ENCODE data around the gene DNM3.

The DNM3 gene

DNA sequence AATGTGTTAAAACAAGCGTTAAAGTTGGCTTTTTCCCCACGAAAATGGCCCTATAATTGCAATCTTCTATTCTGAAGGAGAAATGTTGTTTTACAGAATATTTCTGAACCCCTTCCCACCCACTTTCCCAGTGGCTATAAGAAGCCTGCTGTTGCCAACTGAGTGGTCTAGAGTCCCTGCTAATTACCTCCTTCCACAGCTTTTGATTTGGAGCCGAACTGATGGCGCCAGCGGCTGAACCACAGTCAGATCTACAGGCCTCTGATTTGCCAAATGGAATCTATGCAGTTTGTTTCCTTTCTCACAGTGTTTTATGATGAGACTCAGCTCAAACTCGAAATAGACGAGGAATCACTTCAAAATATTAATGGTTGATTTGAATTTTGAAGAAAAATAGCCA is 503.1 kb downstream of the DNM3 start:
- no peak for ATAC-seq
- no peak for TF ChIP-seq ZNF70 (CRISPR knock-in tag; IDR thresholded peaks at IDR 0.05)
- TF ChIP-seq, protein P1, sequence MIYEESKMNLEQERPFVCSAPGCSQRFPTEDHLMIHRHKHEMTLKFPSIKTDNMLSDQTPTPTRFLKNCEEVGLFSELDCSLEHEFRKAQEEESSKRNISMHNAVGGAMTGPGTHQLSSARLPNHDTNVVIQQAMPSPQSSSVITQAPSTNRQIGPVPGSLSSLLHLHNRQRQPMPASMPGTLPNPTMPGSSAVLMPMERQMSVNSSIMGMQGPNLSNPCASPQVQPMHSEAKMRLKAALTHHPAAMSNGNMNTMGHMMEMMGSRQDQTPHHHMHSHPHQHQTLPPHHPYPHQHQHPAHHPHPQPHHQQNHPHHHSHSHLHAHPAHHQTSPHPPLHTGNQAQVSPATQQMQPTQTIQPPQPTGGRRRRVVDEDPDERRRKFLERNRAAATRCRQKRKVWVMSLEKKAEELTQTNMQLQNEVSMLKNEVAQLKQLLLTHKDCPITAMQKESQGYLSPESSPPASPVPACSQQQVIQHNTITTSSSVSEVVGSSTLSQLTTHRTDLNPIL (CRISPR knock-in tag; IDR thresholded peaks at IDR 0.05; ENCODE audit: low read depth), result no peak
- TF ChIP-seq ZNF565 (CRISPR knock-in tag; conservative IDR thresholded peaks at IDR 0.05; ENCODE audit: low read depth), result no peak
- TF ChIP-seq ZC3H10 (CRISPR knock-in tag; IDR thresholded peaks at IDR 0.05), result no peak
- no peak for TF ChIP-seq ARNTL (CRISPR knock-in tag; IDR thresholded peaks at IDR 0.05; ENCODE audit: borderline replicate concordance, low read depth)
- TF ChIP-seq CSDC2 (CRISPR knock-in tag; IDR thresholded peaks at IDR 0.05), result no peak
- TF ChIP-seq GLIS3 (CRISPR knock-in tag; IDR thresholded peaks at IDR 0.05), result no peak
- no peak for TF ChIP-seq ZFP30 (CRISPR knock-in tag; IDR thresholded peaks at IDR 0.05)
- TF ChIP-seq RARB (CRISPR knock-in tag; IDR thresholded peaks at IDR 0.05), result no peak
- TF ChIP-seq OSR1 (CRISPR knock-in tag; IDR thresholded peaks at IDR 0.05), result no peak
- no peak for TF ChIP-seq PPARA (CRISPR knock-in tag; IDR thresholded peaks at IDR 0.05; ENCODE audit: borderline replicate concordance)
- TF ChIP-seq ESRRG (CRISPR knock-in tag; IDR thresholded peaks at IDR 0.05), result no peak
- no peak for TF ChIP-seq TCF4 (CRISPR knock-in tag; IDR thresholded peaks at IDR 0.05; ENCODE audit: borderline replicate concordance)
- TF ChIP-seq TOX (CRISPR knock-in tag; IDR thresholded peaks at IDR 0.05; ENCODE audit: borderline replicate concordance), result no peak
- TF ChIP-seq PATZ1 (CRISPR knock-in tag; IDR thresholded peaks at IDR 0.05; ENCODE audit: borderline replicate concordance), result no peak
- TF ChIP-seq SNAI2 (CRISPR knock-in tag; IDR thresholded peaks at IDR 0.05), result no peak
- TF ChIP-seq, protein P2, sequence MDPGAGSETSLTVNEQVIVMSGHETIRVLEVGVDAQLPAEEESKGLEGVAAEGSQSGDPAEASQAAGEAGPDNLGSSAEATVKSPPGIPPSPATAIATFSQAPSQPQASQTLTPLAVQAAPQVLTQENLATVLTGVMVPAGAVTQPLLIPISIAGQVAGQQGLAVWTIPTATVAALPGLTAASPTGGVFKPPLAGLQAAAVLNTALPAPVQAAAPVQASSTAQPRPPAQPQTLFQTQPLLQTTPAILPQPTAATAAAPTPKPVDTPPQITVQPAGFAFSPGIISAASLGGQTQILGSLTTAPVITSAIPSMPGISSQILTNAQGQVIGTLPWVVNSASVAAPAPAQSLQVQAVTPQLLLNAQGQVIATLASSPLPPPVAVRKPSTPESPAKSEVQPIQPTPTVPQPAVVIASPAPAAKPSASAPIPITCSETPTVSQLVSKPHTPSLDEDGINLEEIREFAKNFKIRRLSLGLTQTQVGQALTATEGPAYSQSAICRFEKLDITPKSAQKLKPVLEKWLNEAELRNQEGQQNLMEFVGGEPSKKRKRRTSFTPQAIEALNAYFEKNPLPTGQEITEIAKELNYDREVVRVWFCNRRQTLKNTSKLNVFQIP (CRISPR knock-in tag; IDR thresholded peaks at IDR 0.05; ENCODE audit: borderline replicate concordance, low read depth), result no peak

DNA sequence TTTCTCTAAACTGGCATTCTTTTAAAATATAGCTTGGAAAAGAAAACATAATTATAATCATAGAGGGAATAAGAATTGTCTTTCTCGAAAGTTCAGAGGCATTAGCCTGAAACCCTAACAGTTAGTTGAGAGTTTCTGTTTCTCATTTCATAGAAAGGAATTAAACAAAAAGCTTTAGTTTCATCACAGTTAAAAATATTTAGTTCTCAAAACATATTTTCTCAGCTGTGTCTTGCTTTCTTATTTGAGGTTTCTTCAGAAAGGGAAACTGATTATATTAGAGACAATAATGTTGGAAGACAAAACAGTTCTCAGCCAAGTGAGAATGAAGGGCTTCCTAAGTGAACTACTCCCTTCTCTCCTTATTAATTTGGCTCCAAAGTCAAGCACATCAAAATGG is 503.8 kb downstream of the DNM3 start:
- no peak for ATAC-seq
- no peak for TF ChIP-seq TOX (CRISPR knock-in tag; IDR thresholded peaks at IDR 0.05; ENCODE audit: borderline replicate concordance)
- no peak for TF ChIP-seq CSDC2 (CRISPR knock-in tag; IDR thresholded peaks at IDR 0.05)
- TF ChIP-seq CSRNP3 (CRISPR knock-in tag; IDR thresholded peaks at IDR 0.05), result no peak
- TF ChIP-seq RARB (CRISPR knock-in tag; IDR thresholded peaks at IDR 0.05), result no peak
- TF ChIP-seq PATZ1 (CRISPR knock-in tag; IDR thresholded peaks at IDR 0.05; ENCODE audit: borderline replicate concordance), result no peak
- no peak for TF ChIP-seq TCF4 (CRISPR knock-in tag; IDR thresholded peaks at IDR 0.05; ENCODE audit: borderline replicate concordance)
- no peak for TF ChIP-seq ESRRG (CRISPR knock-in tag; IDR thresholded peaks at IDR 0.05)
- TF ChIP-seq ZFP3 (CRISPR knock-in tag; IDR thresholded peaks at IDR 0.05), result no peak
- TF ChIP-seq OSR1 (CRISPR knock-in tag; IDR thresholded peaks at IDR 0.05), result no peak
- TF ChIP-seq PPARA (CRISPR knock-in tag; IDR thresholded peaks at IDR 0.05; ENCODE audit: borderline replicate concordance), result no peak
- TF ChIP-seq, protein P2 (CRISPR knock-in tag; IDR thresholded peaks at IDR 0.05; ENCODE audit: borderline replicate concordance, low read depth), result no peak

DNA sequence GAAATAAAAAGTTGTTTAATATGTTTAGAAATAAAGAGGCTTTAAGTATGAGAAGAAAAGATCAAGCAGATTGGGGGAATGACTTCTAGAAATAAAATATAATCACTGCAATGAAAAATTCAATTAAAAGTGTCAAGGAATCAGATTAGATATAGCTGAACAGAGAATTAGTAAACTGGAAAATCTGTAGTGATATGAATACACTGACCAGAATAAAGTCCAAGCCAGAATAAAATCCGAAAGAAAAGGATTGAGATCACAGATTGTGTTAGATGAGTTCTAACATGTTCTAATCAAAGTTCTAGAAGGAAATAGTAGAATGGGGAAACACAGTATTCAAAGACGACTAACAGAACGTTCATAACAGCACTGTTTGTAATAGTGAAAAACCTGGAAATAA is 506.1 kb downstream of the DNM3 start:
- ATAC-seq, result no peak
- TF ChIP-seq ZFP30 (CRISPR knock-in tag; IDR thresholded peaks at IDR 0.05), result peak; percentile 96
- TF ChIP-seq ZNF8 (CRISPR knock-in tag; IDR thresholded peaks at IDR 0.05), result peak; percentile 78; the same call in 1 of the 2 replicates
- TF ChIP-seq TSHZ2 (CRISPR knock-in tag; IDR thresholded peaks at IDR 0.05), result no peak

Measured in SK-N-SH treated with all-trans-retinoic acid at 6 μM for 48 hours (cell line).